IPS-18a (cell line): Measurements from ENCODE around the gene DLG2.

ENCODE experiments used
- H3K27ac ChIP-seq: one replicate; pipeline ENCODE4 v1.5.1; 2013; ENCODE audit warnings: low read length
- H3K27me3 ChIP-seq: one replicate; pipeline ENCODE4 v1.6.1; 2013; ENCODE audit warnings: mild to moderate bottlenecking, low read length; ENCODE audit not compliant: control insufficient read depth, insufficient read depth
- H3K36me3 ChIP-seq: one replicate; pipeline ENCODE4 v1.6.1; 2013; ENCODE audit warnings: low read depth, low read length; ENCODE audit not compliant: control insufficient read depth
- H3K4me1 ChIP-seq: one replicate; pipeline ENCODE4 v1.6.1; 2013; ENCODE audit warnings: low read depth, low read length; ENCODE audit not compliant: control insufficient read depth
- H3K4me3 ChIP-seq: one replicate; pipeline ENCODE4 v1.5.1; 2013; ENCODE audit warnings: low read length
- H3K9ac ChIP-seq: one replicate; pipeline ENCODE4 v1.6.1; 2013; ENCODE audit warnings: mild to moderate bottlenecking, low read length, moderate library complexity
- H3K9me3 ChIP-seq: one replicate; pipeline ENCODE4 v1.6.1; 2013; ENCODE audit warnings: low read depth, low read length; ENCODE audit not compliant: control insufficient read depth

Gene DLG2

DNA sequence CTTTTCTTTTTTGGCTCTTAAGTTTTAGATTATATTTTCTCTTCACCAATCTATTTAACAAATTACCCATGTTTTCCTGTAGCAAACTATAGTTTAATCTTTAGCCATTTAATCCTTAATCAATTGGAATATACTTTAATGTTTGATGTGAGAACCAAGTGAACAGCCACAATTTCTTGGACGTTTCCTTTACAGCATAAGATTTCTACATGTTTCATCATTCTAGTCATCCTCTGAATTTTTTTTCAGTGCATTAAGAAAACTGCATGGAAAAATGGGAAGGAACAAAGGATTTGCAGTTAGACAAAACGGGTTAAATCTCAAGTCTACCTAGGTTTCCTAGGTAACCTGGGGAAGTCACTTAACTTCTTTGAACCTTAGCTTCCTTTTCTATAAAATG, 1833.8 kb downstream of the DLG2 start:
- Histone ChIP-seq H3K9ac (no peak overlapping the region), H3K27me3 (no peaks in the 10 kb centered on the region), H3K4me1 (no peaks in the 10 kb centered on the region), H3K36me3 (no peaks in the 10 kb centered on the region), H3K27ac (no peak overlapping the region), H3K4me3 (no peak overlapping the region), H3K9me3 (no peaks in the 10 kb centered on the region)

GRCh38 chr11:83791557-83791956, 1835.6 kb downstream of the DLG2 start:
- Histone ChIP-seq H3K9me3 (no peaks in the 10 kb centered on the region), H3K4me1 (no peaks in the 10 kb centered on the region), H3K36me3 (no peaks in the 10 kb centered on the region), H3K9ac (no peak overlapping the region), H3K4me3 (no peak overlapping the region), H3K27ac (no peak overlapping the region), H3K27me3 (no peaks in the 10 kb centered on the region)

- Histone ChIP-seq H3K4me1 (no peaks in the 10 kb centered on the region), H3K9ac (no peak overlapping the region), H3K27ac (no peak overlapping the region), H3K9me3 (no peaks in the 10 kb centered on the region), H3K27me3 (no peaks in the 10 kb centered on the region), H3K36me3 (no peaks in the 10 kb centered on the region), H3K4me3 (no peak overlapping the region)
These were observed 1841.2 kb downstream of the DLG2 start for GRCh38 chr11:83785942-83786341.

DNA sequence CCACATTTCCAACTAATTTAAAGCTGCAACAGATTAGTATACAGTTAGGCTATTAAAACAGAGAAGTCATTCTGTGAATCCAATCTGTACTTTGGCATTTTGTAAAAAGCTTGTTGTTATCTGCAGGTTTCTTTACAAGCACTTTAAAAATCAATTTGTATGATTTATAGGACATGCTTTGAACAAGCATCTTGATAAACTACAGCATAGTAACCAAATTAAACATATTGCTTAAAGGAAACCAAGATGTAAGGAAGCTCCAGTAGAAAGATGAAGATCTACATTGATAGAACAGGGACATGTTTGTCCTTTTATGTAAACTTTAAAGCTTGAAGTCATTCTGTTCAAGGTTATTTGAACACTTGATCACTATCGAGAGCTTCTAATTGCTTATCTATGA, 1842.7 kb downstream of the DLG2 start:
- Histone ChIP-seq H3K4me3 (no peak overlapping the region), H3K9ac (no peak overlapping the region), H3K9me3 (no peaks in the 10 kb centered on the region), H3K27ac (no peak overlapping the region), H3K36me3 (no peaks in the 10 kb centered on the region), H3K4me1 (no peaks in the 10 kb centered on the region), H3K27me3 (no peaks in the 10 kb centered on the region)

- no peak overlapping the region for H3K27ac ChIP-seq
- H3K4me1 ChIP-seq, result no peaks in the 10 kb centered on the region
- H3K27me3 ChIP-seq, result no peaks in the 10 kb centered on the region
- no peak overlapping the region for H3K4me3 ChIP-seq
- H3K36me3 ChIP-seq, result no peaks in the 10 kb centered on the region
- H3K9ac ChIP-seq, result no peak overlapping the region
- H3K9me3 ChIP-seq, result no peaks in the 10 kb centered on the region
These were observed 1844.8 kb downstream of the DLG2 start for GRCh38 chr11:83782329-83782728.

GRCh38 chr11:83779876-83780275, 1847.3 kb downstream of the DLG2 start:
- Histone ChIP-seq H3K27me3 (no peaks in the 10 kb centered on the region), H3K4me1 (no peaks in the 10 kb centered on the region), H3K27ac (no peak overlapping the region), H3K36me3 (no peaks in the 10 kb centered on the region), H3K4me3 (no peak overlapping the region), H3K9ac (no peak overlapping the region), H3K9me3 (no peaks in the 10 kb centered on the region)

DNA sequence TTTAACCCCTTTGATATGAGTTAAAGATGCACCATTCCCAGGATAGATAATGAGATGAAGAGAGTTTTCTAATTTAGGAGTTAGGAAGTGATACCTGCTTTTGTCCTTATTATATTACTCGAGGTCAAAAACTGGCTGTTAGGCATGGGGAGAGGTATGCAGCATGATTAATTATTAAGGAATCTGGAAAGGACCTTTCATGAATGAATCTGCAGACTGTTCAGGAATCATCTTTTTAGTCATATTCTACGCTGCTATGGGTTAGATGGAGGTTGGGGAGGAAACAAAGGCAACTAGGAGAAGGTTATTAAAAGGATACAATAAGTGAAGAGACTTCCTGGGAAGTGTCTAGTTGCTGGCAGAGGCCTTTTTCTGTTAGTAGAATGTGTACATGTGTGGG, 1848.5 kb downstream of the DLG2 start:
- Histone ChIP-seq H3K27ac (no peak overlapping the region), H3K27me3 (no peaks in the 10 kb centered on the region), H3K4me1 (no peaks in the 10 kb centered on the region), H3K9me3 (no peaks in the 10 kb centered on the region), H3K36me3 (no peaks in the 10 kb centered on the region), H3K4me3 (no peak overlapping the region), H3K9ac (no peak overlapping the region)

DNA sequence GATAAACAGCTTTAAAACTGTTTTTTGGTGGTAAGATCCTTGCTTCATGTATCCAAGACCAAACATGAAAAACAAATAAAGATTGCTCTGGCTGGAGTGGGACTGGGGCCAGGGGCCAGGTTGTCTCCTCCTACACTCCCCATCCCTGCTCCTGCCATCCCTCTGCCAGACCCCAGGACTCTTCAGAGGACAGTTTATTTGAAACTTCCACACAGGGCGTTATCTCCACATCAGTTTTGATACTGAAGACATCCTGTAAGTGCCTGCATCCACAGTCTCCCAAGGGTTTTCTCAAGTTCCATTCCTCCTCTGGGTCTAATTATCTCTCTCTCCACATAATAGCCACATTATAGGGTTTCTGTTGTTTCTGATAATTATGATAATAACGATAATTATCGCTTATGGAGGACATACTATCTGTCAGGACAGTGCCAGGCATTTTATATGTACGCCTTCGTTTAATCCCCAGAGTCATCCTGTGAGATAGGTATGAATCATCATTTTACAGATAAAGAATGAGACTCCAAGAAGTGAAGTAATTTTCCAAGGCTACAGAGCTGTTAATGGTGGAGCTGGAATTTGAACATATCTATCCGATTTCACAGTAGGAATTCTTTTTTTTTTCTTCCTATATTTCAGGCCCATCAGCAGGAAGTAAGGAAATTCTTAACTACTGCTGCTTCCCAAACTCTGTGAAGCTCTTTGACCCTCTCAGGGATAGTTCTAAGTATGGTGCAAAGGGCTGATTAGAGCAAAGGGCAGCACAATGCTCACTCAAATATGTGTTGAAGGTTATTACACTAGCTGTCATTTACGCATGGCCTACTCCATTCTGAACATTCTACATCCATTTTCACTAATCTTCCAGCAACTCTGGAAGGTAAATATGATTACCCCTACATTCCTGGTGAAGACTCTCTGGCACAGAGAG, 1852.9 kb downstream of the DLG2 start:
- H3K27me3 ChIP-seq, result no peaks in the 10 kb centered on the region
- H3K9me3 ChIP-seq, result no peaks in the 10 kb centered on the region
- no peaks in the 10 kb centered on the region for H3K36me3 ChIP-seq
- no peaks in the 10 kb centered on the region for H3K4me1 ChIP-seq
- H3K27ac ChIP-seq, result no peak overlapping the region
- H3K9ac ChIP-seq, result no peak overlapping the region
- no peak overlapping the region for H3K4me3 ChIP-seq

DNA sequence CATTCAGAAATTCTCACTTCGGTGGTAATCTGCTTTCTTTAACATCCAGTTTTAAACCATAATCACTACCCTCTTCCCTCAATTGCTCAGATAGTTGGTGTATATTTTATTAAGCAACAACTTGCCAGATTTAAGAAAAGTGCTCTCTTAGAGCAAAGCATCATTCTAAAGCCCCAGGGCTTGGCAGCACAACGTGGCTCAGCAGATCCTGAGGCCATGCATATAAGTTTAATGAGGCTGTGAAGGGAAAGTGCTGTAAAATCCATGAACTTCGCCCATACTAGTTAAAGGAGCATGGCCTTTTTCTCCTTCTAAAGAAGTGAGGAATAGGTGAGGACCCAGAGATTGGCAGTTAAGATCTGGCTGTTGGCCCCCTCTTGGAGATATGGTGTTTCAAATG, 1858.7 kb downstream of the DLG2 start:
- no peak overlapping the region for H3K27ac ChIP-seq
- no peak overlapping the region for H3K9ac ChIP-seq
- H3K9me3 ChIP-seq, result no peaks in the 10 kb centered on the region
- no peaks in the 10 kb centered on the region for H3K27me3 ChIP-seq
- H3K36me3 ChIP-seq, result no peaks in the 10 kb centered on the region
- H3K4me1 ChIP-seq, result no peaks in the 10 kb centered on the region
- H3K4me3 ChIP-seq, result no peak overlapping the region

DNA sequence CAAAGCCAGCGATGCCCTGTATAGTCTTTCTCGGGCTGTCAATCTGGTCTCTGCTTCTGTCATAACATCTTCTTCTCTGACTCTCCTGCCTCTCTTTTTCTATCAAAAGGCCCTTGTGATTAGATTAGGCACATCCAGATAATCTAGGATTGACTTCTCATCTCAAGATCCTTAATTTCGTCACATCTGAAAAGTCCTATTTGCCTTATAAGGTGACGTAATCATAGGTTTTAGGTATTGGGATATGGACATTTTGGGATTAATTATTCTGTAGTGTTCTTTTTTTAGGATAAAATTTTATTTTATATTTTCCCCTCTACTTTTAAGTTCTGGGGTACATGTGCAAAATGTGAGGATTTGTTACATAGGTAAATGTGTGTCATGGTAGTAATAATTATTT, 1860.2 kb downstream of the DLG2 start:
- Histone ChIP-seq H3K4me3 (no peak overlapping the region), H3K36me3 (no peaks in the 10 kb centered on the region), H3K9me3 (no peaks in the 10 kb centered on the region), H3K27ac (no peak overlapping the region), H3K4me1 (no peaks in the 10 kb centered on the region), H3K9ac (no peak overlapping the region), H3K27me3 (no peaks in the 10 kb centered on the region)

- Histone ChIP-seq H3K4me1 (peaks cover 4% of the 10 kb centered on the region), H3K9ac (no peak overlapping the region), H3K27me3 (peaks cover 15% of the 10 kb centered on the region), H3K4me3 (no peak overlapping the region), H3K36me3 (no peaks in the 10 kb centered on the region), H3K9me3 (no peaks in the 10 kb centered on the region), H3K27ac (no peak overlapping the region)
These were observed 1862.5 kb downstream of the DLG2 start for GRCh38 chr11:83764643-83765042.

DNA sequence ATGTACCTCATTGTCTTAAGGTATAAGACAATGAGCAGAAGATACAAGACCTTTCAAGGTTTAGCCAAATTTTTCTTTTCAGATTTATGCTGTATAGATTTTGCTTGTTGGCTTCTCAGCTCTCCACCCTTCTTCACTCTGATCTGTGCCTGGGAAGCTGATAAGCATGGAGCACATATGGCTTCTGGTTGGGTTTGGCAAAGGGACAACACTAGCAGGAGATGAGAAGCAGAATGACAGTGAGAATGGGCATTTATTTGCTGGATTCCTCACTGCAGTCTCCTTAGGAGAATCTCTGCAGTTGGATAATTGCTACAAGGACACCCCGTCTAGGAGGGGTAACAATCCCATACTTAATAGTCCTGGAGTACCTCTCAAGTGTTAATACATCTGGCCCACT, 1866.2 kb downstream of the DLG2 start:
- peaks cover 36% of the 10 kb centered on the region for H3K27me3 ChIP-seq
- H3K36me3 ChIP-seq, result no peaks in the 10 kb centered on the region
- H3K27ac ChIP-seq, result no peak overlapping the region
- H3K4me1 ChIP-seq, result peaks cover 10% of the 10 kb centered on the region
- no peak overlapping the region for H3K4me3 ChIP-seq
- no peaks in the 10 kb centered on the region for H3K9me3 ChIP-seq
- no peak overlapping the region for H3K9ac ChIP-seq
